ENCODE results near the gene ITPK1.

The ITPK1 gene

GRCh38 chr14:92930737-92931602 is 184.8 kb downstream of the ITPK1 start:
- TF ChIP-seq EGR1 (IDR thresholded peaks at IDR 0.05): no peak
- no peak for TF ChIP-seq USF1 (IDR thresholded peaks at IDR 0.05)
- TF ChIP-seq TEAD4 (IDR thresholded peaks at IDR 0.05): no peak
- no peak for TF ChIP-seq ZBTB7A (IDR thresholded peaks at IDR 0.05; ENCODE audit: low read depth)
- no peak for TF ChIP-seq RAD21 (IDR thresholded peaks at IDR 0.05; ENCODE audit: low read depth)
- TF ChIP-seq MAX (IDR thresholded peaks at IDR 0.05): no peak
- no peak for TF ChIP-seq REST (IDR thresholded peaks at IDR 0.05; ENCODE audit: low read depth)
- no peak for TF ChIP-seq CEBPB (IDR thresholded peaks at IDR 0.05)

GRCh38 chr14:92929689-92930608 is 185.8 kb downstream of the ITPK1 start:
- TF ChIP-seq YY1 (IDR thresholded peaks at IDR 0.05; ENCODE audit: low read depth): no peak
- no peak for TF ChIP-seq REST (IDR thresholded peaks at IDR 0.05; ENCODE audit: low read depth)
- no peak for TF ChIP-seq ZBTB7A (IDR thresholded peaks at IDR 0.05; ENCODE audit: low read depth)
- no peak for TF ChIP-seq MAX (IDR thresholded peaks at IDR 0.05)
- no peak for TF ChIP-seq NFIC (IDR thresholded peaks at IDR 0.05)
- no peak for TF ChIP-seq FOXM1 (IDR thresholded peaks at IDR 0.05; ENCODE audit: borderline replicate concordance, low read depth)
- no peak for TF ChIP-seq TEAD4 (IDR thresholded peaks at IDR 0.05)
- TF ChIP-seq EP300 (IDR thresholded peaks at IDR 0.05; ENCODE audit: borderline replicate concordance): no peak
- TF ChIP-seq CREB1 (IDR thresholded peaks at IDR 0.05; ENCODE audit: low read depth): no peak
- TF ChIP-seq CEBPB (IDR thresholded peaks at IDR 0.05): no peak

GRCh38 chr14:92928961-92929688 is 186.6 kb downstream of the ITPK1 start:
- TF ChIP-seq EP300 (IDR thresholded peaks at IDR 0.05; ENCODE audit: borderline replicate concordance) (no peak), FOXM1 (IDR thresholded peaks at IDR 0.05; ENCODE audit: borderline replicate concordance, low read depth) (no peak), RAD21 (IDR thresholded peaks at IDR 0.05; ENCODE audit: low read depth) (no peak), TAF1 (IDR thresholded peaks at IDR 0.05; ENCODE audit: low read depth) (no peak)

- no peak for TF ChIP-seq YY1 (IDR thresholded peaks at IDR 0.05; ENCODE audit: low read depth)
- TF ChIP-seq CEBPB (IDR thresholded peaks at IDR 0.05): no peak
- TF ChIP-seq NFIC (IDR thresholded peaks at IDR 0.05): no peak
- TF ChIP-seq TEAD4 (IDR thresholded peaks at IDR 0.05): no peak
- TF ChIP-seq MAX (IDR thresholded peaks at IDR 0.05): no peak
- no peak for TF ChIP-seq USF1 (IDR thresholded peaks at IDR 0.05)
- TF ChIP-seq REST (IDR thresholded peaks at IDR 0.05; ENCODE audit: low read depth): no peak
- no peak for TF ChIP-seq EGR1 (IDR thresholded peaks at IDR 0.05)
- no peak for TF ChIP-seq TCF12 (IDR thresholded peaks at IDR 0.05; ENCODE audit: low read depth)
These were observed 187.5 kb downstream of the ITPK1 start for GRCh38 chr14:92928258-92928629.

Data from Ishikawa (cell line).